ENCODE data around the gene RINL. TPM values are rescaled to one million over a fixed set of nuclear protein-coding genes. Genes with fewer than 3 reads are reported as not detected.

The RINL gene
- total and polyA plus RNA-seq, 2 of the 8 experiments (the other 6 are each of a cell fraction or from before 2014, with no cell fraction given) = 11.1 to 11.9 TPM

DNA sequence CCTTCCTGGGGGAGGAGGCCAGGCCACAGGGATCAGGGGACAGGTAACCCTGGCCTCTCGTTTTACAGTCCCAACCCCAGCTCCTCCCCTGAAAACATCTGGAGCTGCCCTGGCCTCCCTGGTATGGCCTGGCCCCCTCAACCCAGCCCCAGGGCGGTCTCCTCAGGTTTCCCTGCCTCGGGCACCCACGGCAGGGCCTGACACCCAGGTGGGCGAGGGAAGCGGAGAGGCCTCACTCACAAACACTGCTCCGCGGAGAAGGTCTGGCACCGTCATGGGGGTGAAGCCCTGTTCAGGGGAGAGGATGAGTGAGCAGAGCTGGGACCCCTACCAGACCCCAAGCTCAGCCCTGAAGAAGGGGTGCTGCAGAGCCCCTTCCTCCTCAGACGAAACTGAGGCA, 40.5 kb upstream of the RINL start (continued):
- no peak for TF ChIP-seq BRCA1 (IDR thresholded peaks at IDR 0.05; ENCODE audit: low read depth, low read length)
- TF ChIP-seq POLR2AphosphoS5 (IDR thresholded peaks at IDR 0.05; ENCODE audit: low read depth, low read length) = no peak
- TF ChIP-seq TEAD4 (IDR thresholded peaks at IDR 0.05; ENCODE audit: low read depth, low read length) = no peak
- TF ChIP-seq SP2 (IDR thresholded peaks at IDR 0.05; ENCODE audit: low read length) = no peak
- TF ChIP-seq TCF12 (IDR thresholded peaks at IDR 0.05; ENCODE audit: low read depth, low read length) = no peak
- TF ChIP-seq EZH2 (IDR thresholded peaks at IDR 0.05; ENCODE audit: low read depth, low read length, severe bottlenecking) = no peak

Data from H1 (cell line).